B cell (primary cell): ENCODE measurements around the gene R3HDM4.

Experiments used
- CTCF ChIP-seq: fragments of 200-600 bp; IDR thresholded peaks from one replicate; pipeline ENCODE4 v1.8.0; 2022; ENCODE audit warnings: antibody characterized with exemption, mild to moderate bottlenecking
- EZH2 ChIP-seq: IDR thresholded peaks from 2 replicates; pipeline ENCODE4 v1.6.1; 2012; ENCODE audit warnings: borderline replicate concordance, low read depth, mild to moderate bottlenecking, moderate library complexity, low read length; ENCODE audit not compliant: insufficient read depth, poor library complexity, severe bottlenecking

DNA sequence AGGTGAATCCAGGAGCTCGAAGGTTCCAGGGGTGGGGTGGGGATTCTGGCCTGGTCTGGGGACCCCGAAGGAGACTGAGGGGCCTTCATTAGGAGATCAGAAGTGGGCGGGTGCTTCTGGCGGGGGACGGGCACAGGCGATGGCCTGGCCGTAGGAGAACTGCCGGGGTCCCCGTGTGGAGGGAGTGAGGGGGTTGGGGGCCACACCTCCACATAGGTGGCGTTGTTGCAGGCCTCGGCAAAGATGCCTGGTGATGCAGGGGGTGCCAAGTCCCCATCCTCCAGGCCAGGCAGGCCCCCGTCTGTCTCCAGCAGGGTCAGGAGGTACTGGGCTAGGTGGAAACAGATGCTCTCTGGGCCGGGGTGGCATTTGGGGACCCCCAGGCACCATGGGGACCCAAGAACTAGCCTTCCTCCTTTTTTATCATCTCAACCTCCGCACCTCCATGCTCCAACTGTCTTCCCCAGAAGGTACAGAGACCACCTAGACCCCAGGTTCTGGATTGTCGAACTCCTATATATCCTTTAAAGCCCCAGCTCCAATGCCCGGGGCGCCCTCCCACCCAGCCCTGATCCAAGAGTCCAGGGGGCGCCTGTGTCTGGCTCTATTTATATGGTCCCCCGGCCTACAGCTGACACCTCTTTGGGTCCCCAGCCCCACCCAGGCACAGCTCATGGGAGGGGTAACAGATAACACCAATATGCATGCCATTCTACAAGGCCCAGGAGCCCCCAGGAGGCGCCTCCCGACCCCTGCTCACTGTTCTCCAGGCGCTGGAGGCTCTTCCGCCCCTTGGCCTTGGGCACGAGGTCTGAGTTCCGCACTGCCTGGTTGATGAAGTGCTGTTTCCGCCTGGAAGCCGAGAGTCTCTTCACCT lies 11.6 kb downstream of the R3HDM4 start:
- no peak for TF ChIP-seq CTCF
- TF ChIP-seq EZH2, result no peak
